ENCODE results near the gene GRAMD4. TPM values are rescaled to one million over a fixed set of nuclear protein-coding genes. Genes with fewer than 3 reads are reported as not detected.
A peak's percentile ranks its signal among the peaks of the same experiment; 100 is the strongest.

GRAMD4 gene
- total and polyA plus RNA-seq, 2 donors (not counting 1 experiment from before 2014, with no cell fraction given) = 17.0 to 88.1 TPM

GRCh38 chr22:46574993-46575910, 44.9 kb upstream of the GRAMD4 start:
- Histone ChIP-seq H3K79me2 (ENCODE audit: control insufficient read depth, insufficient read depth, low read length) (peaks cover 28% of the 10 kb centered on the region), H3K4me1 (ENCODE audit: control insufficient read depth in 2 of 2, insufficient read depth in 2 of 2, low read length in 2 of 2) (peaks cover 32 to 39% of the 10 kb centered on the region in 2 donors), H3K9me3 (ENCODE audit: control extremely low read depth in 1 of 3, control insufficient read depth in 2 of 3, insufficient read depth in 1 of 3, low read length in 2 of 3) (peaks cover 0 to 28% (median 11%) of the 10 kb centered on the region in 3 donors), H3K9ac (ENCODE audit: low read length) (no peak overlapping the region), H3K4me3 (ENCODE audit: control extremely low read depth in 1 of 5, extremely low read depth in 1 of 5, insufficient read depth in 1 of 5, low read depth in 2 of 5, low read length in 4 of 5) (no peak overlapping the region), H4K20me1 (ENCODE audit: control insufficient read depth, insufficient read depth, low read length, poor library complexity, severe bottlenecking) (peaks cover 15% of the 10 kb centered on the region), H3K4me2 (replicated peaks; ENCODE audit: low read depth, low read length, poor library complexity, severe bottlenecking) (peak overlapping the region; percentile 91), H3K36me3 (replicated peaks in 1 of 2; ENCODE audit: control extremely low read depth in 1 of 2, control insufficient read depth in 1 of 2, extremely low read depth in 1 of 2, insufficient read depth in 2 of 2, low read length in 1 of 2) (no peaks in the 10 kb centered on the region), H3K27ac (ENCODE audit: low read length in 2 of 2) (no peak overlapping the region), H2AFZ (ENCODE audit: insufficient read depth, low read depth, low read length, poor library complexity, severe bottlenecking) (peak overlapping the region; percentile 73), H3K27me3 (replicated peaks in 1 of 4; ENCODE audit: control extremely low read depth in 1 of 4, control insufficient read depth in 3 of 4, insufficient read depth in 4 of 4, low read length in 3 of 4) (no peaks in the 10 kb centered on the region)
- ATAC-seq (ENCODE audit: low read depth) (no peak), DNase-seq (no peak)
- Mint-ChIP-seq H3K9me3 (ENCODE audit: insufficient read depth) (peaks cover 2% of the 10 kb centered on the region), H3K27ac (peak overlapping the region; percentile 73), H3K27me3 (no peaks in the 10 kb centered on the region), H3K4me1 (peaks cover 40% of the 10 kb centered on the region), H3K4me3 (peak overlapping the region; percentile 84)
- intact Hi-C loops (cut with micrococcal nuclease) = loop anchor here (5.0 kb wide), 2 partner anchors 37 to 162 kb away; partner anchors contain the start of gene CERK
- POLR2A ChIA-PET = interaction anchor here (0.7 kb wide), 1 partner anchor 13 kb away, joined by 4 read pairs; no protein-coding TSS in a partner anchor
- no peak for TF ChIP-seq EZH2 (IDR thresholded peaks at IDR 0.05; ENCODE audit: borderline replicate concordance, insufficient read depth, low read depth, low read length, poor library complexity, severe bottlenecking)
- TF ChIP-seq, protein P1, sequence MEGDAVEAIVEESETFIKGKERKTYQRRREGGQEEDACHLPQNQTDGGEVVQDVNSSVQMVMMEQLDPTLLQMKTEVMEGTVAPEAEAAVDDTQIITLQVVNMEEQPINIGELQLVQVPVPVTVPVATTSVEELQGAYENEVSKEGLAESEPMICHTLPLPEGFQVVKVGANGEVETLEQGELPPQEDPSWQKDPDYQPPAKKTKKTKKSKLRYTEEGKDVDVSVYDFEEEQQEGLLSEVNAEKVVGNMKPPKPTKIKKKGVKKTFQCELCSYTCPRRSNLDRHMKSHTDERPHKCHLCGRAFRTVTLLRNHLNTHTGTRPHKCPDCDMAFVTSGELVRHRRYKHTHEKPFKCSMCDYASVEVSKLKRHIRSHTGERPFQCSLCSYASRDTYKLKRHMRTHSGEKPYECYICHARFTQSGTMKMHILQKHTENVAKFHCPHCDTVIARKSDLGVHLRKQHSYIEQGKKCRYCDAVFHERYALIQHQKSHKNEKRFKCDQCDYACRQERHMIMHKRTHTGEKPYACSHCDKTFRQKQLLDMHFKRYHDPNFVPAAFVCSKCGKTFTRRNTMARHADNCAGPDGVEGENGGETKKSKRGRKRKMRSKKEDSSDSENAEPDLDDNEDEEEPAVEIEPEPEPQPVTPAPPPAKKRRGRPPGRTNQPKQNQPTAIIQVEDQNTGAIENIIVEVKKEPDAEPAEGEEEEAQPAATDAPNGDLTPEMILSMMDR (IDR thresholded peaks at IDR 0.05) = no peak
- CTCF ChIA-PET = interaction anchor here (1.2 to 2.3 kb wide), 2 partner anchors 12 to 42 kb away, joined by 3 to 11 read pairs; no protein-coding TSS in a partner anchor
- 94% methylated on average over 17 of the region's 19 CpGs for WGBS (ENCODE audit: insufficient coverage)

Measured in B cell (primary cell).